Naive thymus-derived CD8-positive, alpha-beta T cell (primary cell): Measurements from ENCODE around the gene SP9. TPM values are rescaled to one million over a fixed set of nuclear protein-coding genes. Genes with fewer than 3 reads are reported as not detected.

Source experiments
- ATAC-seq, 2 donors: fragments of 150-1000 bp; cut with Tn5 transposase in 1 of 2; sonication (Bioruptor Pico), chemical (Tn5 transposase) in 1 of 2; 1 replicate in 1 of 2; 2 replicates in 1 of 2; pipeline ENCODE4 v1.10.0; 2021; ENCODE audit warnings: mild to moderate bottlenecking in 2 of 2, moderate library complexity in 2 of 2
- POLR2A ChIA-PET: fragments of 350-600 bp; sonication (Branson Sonifier 250); formaldehyde crosslinking; loops from one replicate; lab custom pipeline; 2021; ENCODE audit warnings: antibody characterized with exemption; lab: Charles Lee
- DNase-seq, 10 donors: peaks; one replicate each; pipeline versions ENCODE4 v3.0.0 to v3.0.0-alpha.2; 2020 to 2022
- H3K27ac Mint-ChIP-seq, 10 donors: one replicate each; pipeline ENCODE4 v1.8.0; 2020 to 2022; ENCODE audit warnings: mild to moderate bottlenecking in 10 of 10, mixed read lengths in 10 of 10, moderate library complexity in 4 of 10, inconsistent platforms in 1 of 10
- H3K27me3 Mint-ChIP-seq, 5 donors: one replicate each; pipeline ENCODE4 v1.8.0; 2021 to 2022; ENCODE audit warnings: mixed read lengths in 5 of 5
- H3K36me3 Mint-ChIP-seq, 3 donors: one replicate each; pipeline ENCODE4 v1.8.0; 2020 to 2022; ENCODE audit warnings: mixed read lengths in 3 of 3, mild to moderate bottlenecking in 2 of 3, inconsistent platforms in 1 of 3
- H3K4me1 Mint-ChIP-seq, 4 donors: one replicate each; pipeline ENCODE4 v1.8.0; 2021 to 2022; ENCODE audit warnings: mixed read lengths in 4 of 4
- H3K4me3 Mint-ChIP-seq, 10 donors: one replicate each; pipeline ENCODE4 v1.8.0; 2020 to 2022; ENCODE audit warnings: mild to moderate bottlenecking in 10 of 10, mixed read lengths in 10 of 10, moderate library complexity in 6 of 10, inconsistent platforms in 1 of 10
- H3K9me3 Mint-ChIP-seq, 9 donors: one replicate each; pipeline ENCODE4 v1.8.0; 2020 to 2022; ENCODE audit warnings: mixed read lengths in 9 of 9, mild to moderate bottlenecking in 3 of 9, inconsistent platforms in 1 of 9, moderate library complexity in 1 of 9
- polyA plus RNA-seq, 3 donors: library from polyadenylated mRNA; unstranded; fragments of 300-500 nt; fragmentation: Illumina TruSeq; gene quantifications; one replicate each; pipeline ENCODE4 v1.2.3, GENCODE V29; 2021
- total RNA-seq, 8 experiments: library from RNA in 2 of 8; stranded (reverse) in 2 of 8; gene quantifications; one replicate each; pipeline ENCODE4 v1.2.3 and lab custom pipeline; 2021 to 2026

SP9 gene
- total RNA-seq = not detected
- not detected for polyA plus RNA-seq
- total RNA-seq (lab: John Stamatoyannopoulos, UW) = 0 to 0.09 (median 0) reads per million in 6 experiments

GRCh38 chr2:174334781-174335251, at the start of gene SP9:
SP9 (plus strand) TSS chr2:174334954; CDS start chr2:174335093, 139 bp downstream.
- peaks cover 0 to 18% (median 0%) of the 10 kb centered on the region in 9 donors for H3K9me3 Mint-ChIP-seq
- peak within 1 kb of the TSS in 4 of 10 donors; percentile 49 to 87 (median 78) for H3K27ac Mint-ChIP-seq
- peaks cover 0 to 7% (median 3%) of the 10 kb centered on the region in 3 donors for H3K36me3 Mint-ChIP-seq
- peaks cover 15 to 49% (median 37%) of the 10 kb centered on the region in 4 donors for H3K4me1 Mint-ChIP-seq
- H3K4me3 Mint-ChIP-seq = peak within 1 kb of the TSS; percentile 43 to 77 (median 68)
- ATAC-seq (peak; percentile 13 to 19), DNase-seq (peak in 1 of 10 donors; percentile 38)
- H3K27me3 Mint-ChIP-seq = peaks cover 39 to 76% (median 73%) of the 10 kb centered on the region in 5 donors
- POLR2A ChIA-PET = interaction anchor here (0.5 kb wide), 1 partner anchor 65 kb away, joined by 3 read pairs; no protein-coding TSS in a partner anchor

GRCh38 chr2:174286172-174286571, 48.6 kb upstream of the SP9 start:
- Mint-ChIP-seq H3K9me3 (peaks cover 0 to 12% (median 3%) of the 10 kb centered on the region in 9 donors), H3K36me3 (peaks cover 0 to 4% (median 0%) of the 10 kb centered on the region in 3 donors), H3K4me1 (no peaks in the 10 kb centered on the region), H3K4me3 (no peak overlapping the region), H3K27me3 (peaks cover 21 to 69% (median 32%) of the 10 kb centered on the region in 5 donors), H3K27ac (no peak overlapping the region)
- ATAC-seq (no peak), DNase-seq (no peak)
- POLR2A ChIA-PET = no interaction called here

- DNase-seq = no peak
- POLR2A ChIA-PET = no interaction called here
- Mint-ChIP-seq H3K27me3 (peaks cover 5 to 25% (median 13%) of the 10 kb centered on the region in 5 donors), H3K36me3 (peaks cover 0 to 5% (median 4%) of the 10 kb centered on the region in 3 donors), H3K4me1 (no peaks in the 10 kb centered on the region), H3K4me3 (no peak overlapping the region), H3K9me3 (peaks cover 0 to 24% (median 3%) of the 10 kb centered on the region in 9 donors), H3K27ac (no peak overlapping the region)
- ATAC-seq = no peak
Measured at GRCh38 chr2:174292908-174293307, 41.8 kb upstream of the SP9 start.

GRCh38 chr2:174300114-174300513, 34.6 kb upstream of the SP9 start:
- H3K4me3 Mint-ChIP-seq = no peak overlapping the region
- ATAC-seq (no peak), DNase-seq (no peak)
- peaks cover 6 to 28% (median 11%) of the 10 kb centered on the region in 5 donors for H3K27me3 Mint-ChIP-seq
- H3K4me1 Mint-ChIP-seq = no peaks in the 10 kb centered on the region
- POLR2A ChIA-PET = no interaction called here
- H3K9me3 Mint-ChIP-seq = no peaks in the 10 kb centered on the region
- H3K27ac Mint-ChIP-seq = no peak overlapping the region
- no peaks in the 10 kb centered on the region for H3K36me3 Mint-ChIP-seq

- ATAC-seq = no peak
- POLR2A ChIA-PET = no interaction called here
- no peaks in the 10 kb centered on the region for H3K4me1 Mint-ChIP-seq
- no peak overlapping the region for H3K4me3 Mint-ChIP-seq
- no peak overlapping the region for H3K27ac Mint-ChIP-seq
- no peak for DNase-seq
- peaks cover 0 to 14% (median 0%) of the 10 kb centered on the region in 3 donors for H3K36me3 Mint-ChIP-seq
- peaks cover 22 to 84% (median 65%) of the 10 kb centered on the region in 5 donors for H3K27me3 Mint-ChIP-seq
- H3K9me3 Mint-ChIP-seq = peaks cover 0 to 9% (median 2%) of the 10 kb centered on the region in 9 donors
Measured at GRCh38 chr2:174312581-174313234, 22.0 kb upstream of the SP9 start.

- H3K4me3 Mint-ChIP-seq = no peak overlapping the region
- no peak overlapping the region for H3K27ac Mint-ChIP-seq
- peaks cover 4 to 17% (median 13%) of the 10 kb centered on the region in 4 donors for H3K4me1 Mint-ChIP-seq
- H3K9me3 Mint-ChIP-seq = peaks cover 0 to 2% (median 0%) of the 10 kb centered on the region in 9 donors
- H3K27me3 Mint-ChIP-seq = peaks cover 26 to 67% (median 49%) of the 10 kb centered on the region in 5 donors
- POLR2A ChIA-PET = no interaction called here
- peaks cover 0 to 6% (median 0%) of the 10 kb centered on the region in 3 donors for H3K36me3 Mint-ChIP-seq
- no peak for ATAC-seq
- no peak for DNase-seq
Measured at GRCh38 chr2:174322149-174322548, 12.6 kb upstream of the SP9 start.

- peaks cover 0 to 3% (median 0%) of the 10 kb centered on the region in 9 donors for H3K9me3 Mint-ChIP-seq
- no peak for DNase-seq
Measured at GRCh38 chr2:174322746-174323145, 12.0 kb upstream of the SP9 start.

GRCh38 chr2:174324530-174324929, 10.2 kb upstream of the SP9 start:
- DNase-seq = no peak
- Mint-ChIP-seq H3K36me3 (peaks cover 0 to 6% (median 4%) of the 10 kb centered on the region in 3 donors), H3K4me3 (no peak overlapping the region), H3K27ac (no peak overlapping the region), H3K9me3 (peaks cover 0 to 3% (median 0%) of the 10 kb centered on the region in 9 donors), H3K27me3 (peaks cover 36 to 81% (median 61%) of the 10 kb centered on the region in 5 donors), H3K4me1 (peaks cover 12 to 36% (median 30%) of the 10 kb centered on the region in 4 donors)
- POLR2A ChIA-PET = no interaction called here
- ATAC-seq = no peak

More at GRCh38 chr2:174322746-174323145, 12.0 kb upstream of the SP9 start:
- Mint-ChIP-seq H3K27ac (peak overlapping the region in 1 of 10 donors; percentile 42), H3K27me3 (peaks cover 32 to 73% (median 55%) of the 10 kb centered on the region in 5 donors), H3K4me3 (no peak overlapping the region), H3K4me1 (peaks cover 9 to 23% (median 19%) of the 10 kb centered on the region in 4 donors), H3K36me3 (peaks cover 0 to 6% (median 4%) of the 10 kb centered on the region in 3 donors)
- POLR2A ChIA-PET = no interaction called here
- ATAC-seq = no peak

GRCh38 chr2:174325373-174326160, 9.2 kb upstream of the SP9 start:
- H3K36me3 Mint-ChIP-seq = peaks cover 0 to 10% (median 4%) of the 10 kb centered on the region in 3 donors
- ATAC-seq = no peak
- peak in 1 of 10 donors; percentile 1 for DNase-seq
- peaks cover 0 to 10% (median 2%) of the 10 kb centered on the region in 9 donors for H3K9me3 Mint-ChIP-seq
- H3K4me1 Mint-ChIP-seq = peaks cover 12 to 36% (median 30%) of the 10 kb centered on the region in 4 donors
- H3K27me3 Mint-ChIP-seq = peaks cover 44 to 91% (median 67%) of the 10 kb centered on the region in 5 donors
- H3K4me3 Mint-ChIP-seq = peak overlapping the region; percentile 66 to 89 (median 75)
- POLR2A ChIA-PET = interaction anchor here (2.2 kb wide), 1 partner anchor 11 kb away, joined by 7 read pairs; no protein-coding TSS in a partner anchor
- peak overlapping the region in 1 of 10 donors; percentile 13 for H3K27ac Mint-ChIP-seq

GRCh38 chr2:174326161-174327020, 8.4 kb upstream of the SP9 start:
- Mint-ChIP-seq H3K27me3 (peaks cover 44 to 100% (median 75%) of the 10 kb centered on the region in 5 donors), H3K27ac (peak overlapping the region in 1 of 10 donors; percentile 13), H3K36me3 (peaks cover 0 to 12% (median 4%) of the 10 kb centered on the region in 3 donors), H3K9me3 (peaks cover 0 to 11% (median 2%) of the 10 kb centered on the region in 9 donors), H3K4me3 (peak overlapping the region; percentile 66 to 89 (median 77)), H3K4me1 (peaks cover 12 to 36% (median 30%) of the 10 kb centered on the region in 4 donors)
- POLR2A ChIA-PET = interaction anchor here (2.2 kb wide), 1 partner anchor 11 kb away, joined by 7 read pairs; no protein-coding TSS in a partner anchor
- ATAC-seq (peak; percentile 59), DNase-seq (peak in 5 of 10 donors; percentile 21 to 36 (median 26))
